GM18873 (cell line): ENCODE data around the gene TAGLN2.
A peak's percentile ranks its signal among the peaks of the same experiment; 100 is the strongest.

Experiments used
- ATAC-seq: cut with Tn5 transposase; IDR thresholded peaks from one replicate; pipeline ENCODE4 v1.9.1; 2021; ENCODE audit warnings: mild to moderate bottlenecking, moderate library complexity, moderate number of reproducible peaks; ENCODE audit not compliant: unreplicated experiment, low FRiP score

Gene TAGLN2

GRCh38 chr1:159924791-159925718 is at the start of gene TAGLN2:
TAGLN2 (minus strand) TSS chr1:159925507; CDS start chr1:159920509, 4,998 bp downstream.
- peak; percentile 54 for ATAC-seq

GRCh38 chr1:159974350-159974965 is 49.2 kb upstream of the TAGLN2 start:
- no peak for ATAC-seq

- no peak for ATAC-seq
Measured at GRCh38 chr1:159973350-159973940, 48.1 kb upstream of the TAGLN2 start.

GRCh38 chr1:159972443-159973205 is 47.3 kb upstream of the TAGLN2 start:
- ATAC-seq: no peak

GRCh38 chr1:159970932-159971342 is 45.6 kb upstream of the TAGLN2 start:
- no peak for ATAC-seq

- no peak for ATAC-seq
Measured at GRCh38 chr1:159968901-159969300, 43.6 kb upstream of the TAGLN2 start.

GRCh38 chr1:159965263-159965662 is 40.0 kb upstream of the TAGLN2 start:
- no peak for ATAC-seq

GRCh38 chr1:159964144-159964543 is 38.8 kb upstream of the TAGLN2 start:
- ATAC-seq: no peak

- ATAC-seq: no peak
Measured at GRCh38 chr1:159962176-159962575, 36.9 kb upstream of the TAGLN2 start.

GRCh38 chr1:159961636-159962035 is 36.3 kb upstream of the TAGLN2 start:
- no peak for ATAC-seq

GRCh38 chr1:159960721-159961381 is 35.5 kb upstream of the TAGLN2 start:
- ATAC-seq: no peak

- ATAC-seq: no peak
Measured at GRCh38 chr1:159959451-159959850, 34.1 kb upstream of the TAGLN2 start.

GRCh38 chr1:159958719-159959380 is 33.5 kb upstream of the TAGLN2 start:
- no peak for ATAC-seq

- no peak for ATAC-seq
Measured at GRCh38 chr1:159957824-159958268, 32.5 kb upstream of the TAGLN2 start.

GRCh38 chr1:159955456-159955855 is 30.1 kb upstream of the TAGLN2 start:
- no peak for ATAC-seq

GRCh38 chr1:159953536-159954515 is 28.5 kb upstream of the TAGLN2 start, which contains the start of gene SLAMF9:
SLAMF9 (minus strand) TSS chr1:159954237; CDS start chr1:159954137, 100 bp downstream.
- ATAC-seq: no peak

- no peak for ATAC-seq
Measured at GRCh38 chr1:159952932-159953331, 27.6 kb upstream of the TAGLN2 start.

GRCh38 chr1:159951551-159951950 is 26.2 kb upstream of the TAGLN2 start:
- ATAC-seq: no peak
